Measurements from ENCODE around the gene FOXP3. TPM values are rescaled to one million over a fixed set of nuclear protein-coding genes. Genes with fewer than 3 reads are reported as not detected.
"Not testable (repeated sequence)": the region's sequence is repeated elsewhere in the genome, so short reads cannot be mapped to it uniquely, and the experiment has no call there.

Gene FOXP3, protein sequence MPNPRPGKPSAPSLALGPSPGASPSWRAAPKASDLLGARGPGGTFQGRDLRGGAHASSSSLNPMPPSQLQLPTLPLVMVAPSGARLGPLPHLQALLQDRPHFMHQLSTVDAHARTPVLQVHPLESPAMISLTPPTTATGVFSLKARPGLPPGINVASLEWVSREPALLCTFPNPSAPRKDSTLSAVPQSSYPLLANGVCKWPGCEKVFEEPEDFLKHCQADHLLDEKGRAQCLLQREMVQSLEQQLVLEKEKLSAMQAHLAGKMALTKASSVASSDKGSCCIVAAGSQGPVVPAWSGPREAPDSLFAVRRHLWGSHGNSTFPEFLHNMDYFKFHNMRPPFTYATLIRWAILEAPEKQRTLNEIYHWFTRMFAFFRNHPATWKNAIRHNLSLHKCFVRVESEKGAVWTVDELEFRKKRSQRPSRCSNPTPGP
- total RNA-seq, result 1.9 TPM
- 5.5 TPM for polyA plus RNA-seq
- long read RNA-seq, donor 1, partial matches to known transcripts, result 0 of 1 reads
- long read RNA-seq, donor 1, other reads (novel, unspliced or antisense), result 0 of 1 reads
- long read RNA-seq, donor 2, transcript FOXP3-202 (11 exons, 2,274 nt), result major isoform, 5 of 15 reads
- long read RNA-seq, donor 2, partial matches to known transcripts, result 9 of 15 reads
- long read RNA-seq, donor 2, other reads (novel, unspliced or antisense), result 0 of 15 reads
- long read RNA-seq, donor 3, result 0 reads
- long read RNA-seq, donor 4, partial matches to known transcripts, result 5 of 7 reads
- long read RNA-seq, donor 4, other reads (novel, unspliced or antisense), result 0 of 7 reads
- long read RNA-seq, donor 5, partial matches to known transcripts, result 0 of 5 reads
- long read RNA-seq, donor 5, other reads (novel, unspliced or antisense), result 0 of 5 reads
- long read RNA-seq, donor 6, partial matches to known transcripts, result 0 of 3 reads
- long read RNA-seq, donor 6, other reads (novel, unspliced or antisense), result 0 of 3 reads
- long read RNA-seq, donor 7, result 0 reads
- long read RNA-seq, donor 8, partial matches to known transcripts, result 0 of 1 reads
- long read RNA-seq, donor 8, other reads (novel, unspliced or antisense), result 0 of 1 reads
- long read RNA-seq, donor 9, result 0 reads
- long read RNA-seq, donor 10, partial matches to known transcripts, result 0 of 2 reads
- long read RNA-seq, donor 10, other reads (novel, unspliced or antisense), result 0 of 2 reads

- H3K36me3 ChIP-seq (ENCODE audit: control insufficient read depth in 2 of 2, insufficient read depth in 2 of 2, low read length in 1 of 2), result no peaks in the 10 kb centered on the region
These were observed at the start of gene FOXP3 for GRCh38 chrX:49264460-49264859. Gene FOXP3, minus strand, starts transcription at chrX:49264710. Its CDS starts 6,205 bp downstream, at chrX:49258505.

GRCh38 chrX:49312176-49312575 is 47.7 kb upstream of the FOXP3 start:
- 92% methylated on average over 2 of the region's 2 CpGs for WGBS

More at GRCh38 chrX:49264460-49264859, at the start of gene FOXP3:
- peaks cover 12 to 76% of the 10 kb centered on the region in 2 donors for H3K4me1 ChIP-seq (ENCODE audit: control insufficient read depth in 2 of 2, insufficient read depth in 2 of 2, low read length in 2 of 2)
- no peak for DNase-seq (ENCODE audit: low read depth in 6 of 9, low spot score in 9 of 9)
- H3K27ac ChIP-seq (ENCODE audit: low read depth in 1 of 2, low read length in 1 of 2), result peak within 1 kb of the TSS in 1 of 2 donors; percentile 76
- WGBS, result 85% methylated on average over 11 of the region's 11 CpGs
- H3K9me3 ChIP-seq (ENCODE audit: control insufficient read depth in 2 of 2, insufficient read depth in 1 of 2, low read length in 1 of 2), result no peaks in the 10 kb centered on the region
- peak within 1 kb of the TSS in 1 of 2 donors; percentile 23 for H3K4me3 ChIP-seq (ENCODE audit: low read length in 2 of 2)
- H3K27me3 ChIP-seq (ENCODE audit: control insufficient read depth in 2 of 2, insufficient read depth in 1 of 2, low read length in 1 of 2), result no peaks in the 10 kb centered on the region

DNA sequence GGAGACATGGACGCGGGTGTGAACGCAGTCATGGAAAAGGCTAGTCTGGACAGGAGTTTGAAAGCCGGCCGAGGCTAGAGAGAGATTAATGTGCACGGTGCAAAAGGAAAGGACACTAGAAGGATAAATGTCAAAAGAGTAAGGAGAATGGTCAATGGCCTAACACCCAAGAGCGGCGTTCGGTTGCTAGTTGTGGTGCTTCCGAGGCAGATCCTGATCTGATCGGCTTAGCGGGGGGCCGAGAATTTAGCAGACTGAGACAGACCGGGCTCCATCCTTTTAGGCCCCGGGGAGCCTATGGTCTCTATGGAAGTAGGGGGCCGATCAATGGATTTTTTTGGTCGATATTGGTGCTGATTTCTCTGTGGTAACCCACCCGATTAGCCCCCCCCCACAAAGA is 45.9 kb upstream of the FOXP3 start:
- H3K27ac ChIP-seq (ENCODE audit: low read depth in 1 of 2, low read length in 1 of 2), result no peak overlapping the region
- 91% methylated on average over 18 of the region's 18 CpGs for WGBS
- DNase-seq (ENCODE audit: low read depth in 6 of 9, low spot score in 9 of 9), result no peak
- no peaks in the 10 kb centered on the region for H3K27me3 ChIP-seq (ENCODE audit: control insufficient read depth in 2 of 2, insufficient read depth in 1 of 2, low read length in 1 of 2)
- H3K4me3 ChIP-seq (ENCODE audit: low read length in 2 of 2), result no peak overlapping the region
- H3K9me3 ChIP-seq (ENCODE audit: control insufficient read depth in 2 of 2, insufficient read depth in 1 of 2, low read length in 1 of 2), result no peaks in the 10 kb centered on the region
- no peaks in the 10 kb centered on the region for H3K36me3 ChIP-seq (ENCODE audit: control insufficient read depth in 2 of 2, insufficient read depth in 2 of 2, low read length in 1 of 2)
- H3K4me1 ChIP-seq (ENCODE audit: control insufficient read depth in 2 of 2, insufficient read depth in 2 of 2, low read length in 2 of 2), result peaks cover 0 to 14% of the 10 kb centered on the region in 2 donors

More at GRCh38 chrX:49312176-49312575, 47.7 kb upstream of the FOXP3 start:
- Histone ChIP-seq H3K36me3 (ENCODE audit: control insufficient read depth in 2 of 2, insufficient read depth in 2 of 2, low read length in 1 of 2) (no peaks in the 10 kb centered on the region), H3K4me1 (ENCODE audit: control insufficient read depth in 2 of 2, insufficient read depth in 2 of 2, low read length in 2 of 2) (peaks cover 0 to 14% of the 10 kb centered on the region in 2 donors), H3K9me3 (ENCODE audit: control insufficient read depth in 2 of 2, insufficient read depth in 1 of 2, low read length in 1 of 2) (no peaks in the 10 kb centered on the region), H3K4me3 (ENCODE audit: low read length in 2 of 2) (no peak overlapping the region), H3K27ac (ENCODE audit: low read depth in 1 of 2, low read length in 1 of 2) (no peak overlapping the region), H3K27me3 (ENCODE audit: control insufficient read depth in 2 of 2, insufficient read depth in 1 of 2, low read length in 1 of 2) (no peaks in the 10 kb centered on the region)
- DNase-seq (ENCODE audit: low read depth in 6 of 9, low spot score in 9 of 9), result no peak

DNA sequence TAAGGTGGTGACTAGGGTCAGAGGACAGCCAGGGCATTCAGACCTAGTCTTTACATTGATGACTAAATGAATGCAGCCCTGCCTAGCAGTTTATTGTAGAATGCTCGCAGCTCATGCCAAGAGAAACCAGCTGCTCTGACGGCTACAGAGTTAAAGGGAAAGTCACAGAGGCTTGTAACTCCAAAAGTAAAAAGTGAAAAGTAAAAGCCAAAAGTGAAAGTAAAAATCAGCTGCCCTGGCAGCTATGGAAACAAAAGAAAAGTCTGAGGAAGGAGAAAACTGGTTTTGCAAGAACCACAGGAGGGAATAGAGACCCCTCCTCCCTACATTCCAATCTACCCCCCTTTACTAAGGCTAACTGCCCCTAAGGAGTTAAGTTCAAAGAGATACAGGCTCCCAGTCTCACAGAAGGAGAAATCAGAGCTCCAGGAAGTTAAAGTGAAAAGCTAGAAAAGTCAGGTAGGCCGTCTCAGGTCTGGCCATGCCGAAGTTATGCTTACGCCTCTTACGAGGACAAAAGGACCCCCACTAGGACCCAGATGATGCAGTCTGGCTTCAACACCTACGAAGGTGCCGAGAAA is 45.0 kb upstream of the FOXP3 start:
- 13% methylated on average over 8 of the region's 8 CpGs for WGBS
- no peaks in the 10 kb centered on the region for H3K27me3 ChIP-seq (ENCODE audit: control insufficient read depth in 2 of 2, insufficient read depth in 1 of 2, low read length in 1 of 2)
- peak overlapping the region; percentile 30 to 33 for H3K4me3 ChIP-seq (ENCODE audit: low read length in 2 of 2)
- peak in 6 of 9 donors; percentile 14 to 66 (median 23) for DNase-seq (ENCODE audit: low read depth in 6 of 9, low spot score in 9 of 9)
- no peaks in the 10 kb centered on the region for H3K9me3 ChIP-seq (ENCODE audit: control insufficient read depth in 2 of 2, insufficient read depth in 1 of 2, low read length in 1 of 2)
- peaks cover 0 to 14% of the 10 kb centered on the region in 2 donors for H3K4me1 ChIP-seq (ENCODE audit: control insufficient read depth in 2 of 2, insufficient read depth in 2 of 2, low read length in 2 of 2)
- H3K36me3 ChIP-seq (ENCODE audit: control insufficient read depth in 2 of 2, insufficient read depth in 2 of 2, low read length in 1 of 2), result no peaks in the 10 kb centered on the region
- H3K27ac ChIP-seq (ENCODE audit: low read depth in 1 of 2, low read length in 1 of 2), result peak overlapping the region; percentile 83 to 88

DNA sequence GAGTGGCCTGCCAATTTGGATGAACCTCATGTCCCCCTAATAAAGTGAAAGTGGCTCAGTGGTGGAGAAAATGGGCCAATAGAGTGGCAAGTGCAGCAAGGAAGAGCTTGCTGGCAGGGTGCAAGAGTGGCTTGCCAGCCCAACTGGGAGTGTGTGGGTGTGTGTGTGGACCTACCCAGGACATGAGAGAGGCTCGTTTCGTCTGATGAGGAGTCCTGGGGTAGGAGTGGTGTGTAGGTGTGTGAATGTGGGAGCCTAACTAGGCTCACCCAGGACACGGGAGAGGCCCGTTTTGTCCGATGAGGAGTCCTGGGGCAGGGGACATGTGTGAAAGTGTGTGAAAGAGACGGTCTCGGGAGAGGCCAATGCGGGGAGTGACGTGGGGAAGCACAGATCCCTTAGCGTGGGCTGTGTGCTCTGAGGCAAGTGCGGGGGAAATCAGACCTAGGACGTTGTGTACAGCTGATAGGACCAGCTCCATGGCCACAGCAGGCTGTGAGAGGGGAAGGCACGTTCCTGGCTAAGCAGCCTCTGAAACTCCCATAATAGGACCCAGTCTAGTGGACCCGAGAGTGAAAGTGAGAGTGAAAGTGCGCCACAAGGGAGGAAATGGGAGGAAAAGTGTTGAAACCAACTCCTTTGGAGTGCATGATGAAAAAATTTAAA is 44.2 kb upstream of the FOXP3 start:
- peak in 5 of 9 donors; percentile 17 to 59 (median 24) for DNase-seq (ENCODE audit: low read depth in 6 of 9, low spot score in 9 of 9)
- H3K4me3 ChIP-seq (ENCODE audit: low read length in 2 of 2), result peak overlapping the region in 1 of 2 donors; percentile 33
- no peaks in the 10 kb centered on the region for H3K36me3 ChIP-seq (ENCODE audit: control insufficient read depth in 2 of 2, insufficient read depth in 2 of 2, low read length in 1 of 2)
- no peaks in the 10 kb centered on the region for H3K27me3 ChIP-seq (ENCODE audit: control insufficient read depth in 2 of 2, insufficient read depth in 1 of 2, low read length in 1 of 2)
- no peaks in the 10 kb centered on the region for H3K9me3 ChIP-seq (ENCODE audit: control insufficient read depth in 2 of 2, insufficient read depth in 1 of 2, low read length in 1 of 2)
- 69% methylated on average over 15 of the region's 15 CpGs for WGBS
- peak overlapping the region; percentile 83 to 88 for H3K27ac ChIP-seq (ENCODE audit: low read depth in 1 of 2, low read length in 1 of 2)
- peaks cover 0 to 14% of the 10 kb centered on the region in 2 donors for H3K4me1 ChIP-seq (ENCODE audit: control insufficient read depth in 2 of 2, insufficient read depth in 2 of 2, low read length in 2 of 2)

- DNase-seq (ENCODE audit: low read depth in 6 of 9, low spot score in 9 of 9); H3K27me3 ChIP-seq (ENCODE audit: control insufficient read depth in 2 of 2, insufficient read depth in 1 of 2, low read length in 1 of 2); H3K9me3 ChIP-seq (ENCODE audit: control insufficient read depth in 2 of 2, insufficient read depth in 1 of 2, low read length in 1 of 2); H3K27ac ChIP-seq (ENCODE audit: low read depth in 1 of 2, low read length in 1 of 2); H3K4me3 ChIP-seq (ENCODE audit: low read length in 2 of 2); H3K36me3 ChIP-seq (ENCODE audit: control insufficient read depth in 2 of 2, insufficient read depth in 2 of 2, low read length in 1 of 2): not testable (repeated sequence)
- H3K4me1 ChIP-seq (ENCODE audit: control insufficient read depth in 2 of 2, insufficient read depth in 2 of 2, low read length in 2 of 2), result peaks cover 0 to 14% of the 10 kb centered on the region in 2 donors
- WGBS, result 88% methylated on average over 2 of the region's 2 CpGs
These were observed 43.3 kb upstream of the FOXP3 start for GRCh38 chrX:49307775-49308174.

GRCh38 chrX:49303346-49303745 is 38.8 kb upstream of the FOXP3 start, which contains the start of gene GAGE10:
Gene GAGE10, plus strand, starts transcription at chrX:49303646. Its CDS starts 1,214 bp downstream, at chrX:49304860.
- H3K27me3 ChIP-seq (ENCODE audit: control insufficient read depth in 2 of 2, insufficient read depth in 1 of 2, low read length in 1 of 2), result no peaks in the 10 kb centered on the region
- no peak for DNase-seq (ENCODE audit: low read depth in 6 of 9, low spot score in 9 of 9)
- no peaks in the 10 kb centered on the region for H3K36me3 ChIP-seq (ENCODE audit: control insufficient read depth in 2 of 2, insufficient read depth in 2 of 2, low read length in 1 of 2)
- no peaks in the 10 kb centered on the region for H3K9me3 ChIP-seq (ENCODE audit: control insufficient read depth in 2 of 2, insufficient read depth in 1 of 2, low read length in 1 of 2)
- H3K27ac ChIP-seq (ENCODE audit: low read depth in 1 of 2, low read length in 1 of 2), result no peak within 1 kb of the TSS
- H3K4me3 ChIP-seq (ENCODE audit: low read length in 2 of 2), result no peak within 1 kb of the TSS
- peaks cover 0 to under 1% of the 10 kb centered on the region in 2 donors for H3K4me1 ChIP-seq (ENCODE audit: control insufficient read depth in 2 of 2, insufficient read depth in 2 of 2, low read length in 2 of 2)
- 90% methylated on average over 15 of the region's 15 CpGs for WGBS

DNA sequence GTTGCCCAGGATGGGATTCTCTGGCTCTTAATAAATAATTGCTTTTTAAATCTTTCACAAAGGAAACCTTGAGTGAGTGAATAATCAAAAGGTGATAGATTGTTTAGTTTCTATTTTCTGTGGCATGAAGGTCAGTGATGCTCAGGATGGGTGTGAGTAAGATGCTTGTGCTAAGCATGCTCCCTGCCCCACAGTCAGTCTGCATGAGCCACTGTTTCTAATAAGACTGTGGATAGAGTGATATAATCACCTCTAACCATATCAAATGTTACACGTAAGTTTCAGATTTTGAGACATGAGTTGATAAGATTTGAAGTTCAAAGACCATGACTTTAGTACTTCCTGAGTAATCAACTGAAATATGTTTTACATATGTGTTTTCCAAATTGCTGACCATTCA is 36.2 kb upstream of the FOXP3 start:
- Histone ChIP-seq H3K4me1 (ENCODE audit: control insufficient read depth in 2 of 2, insufficient read depth in 2 of 2, low read length in 2 of 2) (no peaks in the 10 kb centered on the region), H3K27me3 (ENCODE audit: control insufficient read depth in 2 of 2, insufficient read depth in 1 of 2, low read length in 1 of 2) (no peaks in the 10 kb centered on the region), H3K36me3 (ENCODE audit: control insufficient read depth in 2 of 2, insufficient read depth in 2 of 2, low read length in 1 of 2) (no peaks in the 10 kb centered on the region), H3K9me3 (ENCODE audit: control insufficient read depth in 2 of 2, insufficient read depth in 1 of 2, low read length in 1 of 2) (no peaks in the 10 kb centered on the region), H3K4me3 (ENCODE audit: low read length in 2 of 2) (no peak overlapping the region), H3K27ac (ENCODE audit: low read depth in 1 of 2, low read length in 1 of 2) (no peak overlapping the region)
- DNase-seq (ENCODE audit: low read depth in 6 of 9, low spot score in 9 of 9), result no peak
- 76% methylated on average over 1 of the region's 1 CpG for WGBS

Measured in thymus (tissue), 14 donors.